IMR-90 (cell line): Measurements from ENCODE around the gene DPCD. TPM values are rescaled to one million over a fixed set of nuclear protein-coding genes. Genes with fewer than 3 reads are reported as not detected.

Source experiments
- ATAC-seq: fragments of 200-7000 bp; cut with Tn5 transposase; 2 replicates; pipeline ENCODE4 v1.9.1; 2020; ENCODE audit warnings: low read depth, mild to moderate bottlenecking, moderate library complexity
- BruUV-seq: library from RNA; stranded (reverse); fragments of 400-500 nt; replicated peaks from 2 replicates; lab custom pipeline; 2021; lab: Mats Ljungman, UMichigan
- CTCF ChIA-PET: fragments of 300-600 bp; formaldehyde crosslinking; extraction: SDS; loops from one replicate; lab custom pipeline; 2021; ENCODE audit warnings: antibody characterized with exemption; lab: Yijun Ruan, JAX
- POLR2A ChIA-PET: fragments of 300-600 bp; sonication (Branson Sonifier 250); formaldehyde crosslinking; loops from one replicate; lab custom pipeline; 2022; ENCODE audit warnings: antibody characterized with exemption; ENCODE audit not compliant: unreplicated experiment; lab: Charles Lee
- DNase-seq: peaks from one replicate; pipeline ENCODE4 v3.0.0; 2013
- H2AFZ ChIP-seq: replicated peaks from 2 replicates; pipeline ENCODE3; 2013; ENCODE audit warnings: low read length, mild to moderate bottlenecking; ENCODE audit not compliant: poor library complexity
- H2AK5ac ChIP-seq: 2 replicates; pipeline ENCODE4 v1.6.1; 2013; ENCODE audit warnings: low read depth, low read length, inconsistent platforms
- H2AK9ac ChIP-seq: replicated peaks from 2 replicates; pipeline ENCODE3; 2013; ENCODE audit warnings: mild to moderate bottlenecking, low read depth, low read length, moderate library complexity; ENCODE audit not compliant: poor library complexity
- H2BK120ac ChIP-seq: 2 replicates; pipeline ENCODE4 v1.6.1; 2013; ENCODE audit warnings: low read depth, low read length, inconsistent platforms
- H2BK15ac ChIP-seq: 3 replicates; pipeline ENCODE4 v1.6.1; 2013; ENCODE audit warnings: low read depth, low read length, inconsistent platforms
- H2BK20ac ChIP-seq: 2 replicates; pipeline ENCODE4 v1.6.1; 2013; ENCODE audit warnings: low read depth, mild to moderate bottlenecking, inconsistent platforms, low read length, moderate library complexity
- H2BK5ac ChIP-seq: 2 replicates; pipeline ENCODE4 v1.6.1; 2013; ENCODE audit warnings: mild to moderate bottlenecking, low read depth, low read length, inconsistent platforms; ENCODE audit not compliant: poor library complexity, severe bottlenecking
- H3K14ac ChIP-seq: replicated peaks from 2 replicates; pipeline ENCODE4 v1.6.1; 2013; ENCODE audit warnings: low read depth, low read length, inconsistent platforms
- H3K18ac ChIP-seq: 2 replicates; pipeline ENCODE4 v1.6.1; 2013; ENCODE audit warnings: low read depth, low read length, control low read depth
- H3K23ac ChIP-seq: 2 replicates; pipeline ENCODE4 v1.6.1; 2013; ENCODE audit warnings: low read depth, low read length, inconsistent platforms
- H3K27ac ChIP-seq: 2 replicates; pipeline ENCODE4 v1.5.1; 2013; ENCODE audit warnings: mild to moderate bottlenecking, control low read depth, low read length; ENCODE audit not compliant: insufficient read depth
- H3K27me3 ChIP-seq: 2 replicates; pipeline ENCODE4 v1.6.1; 2013; ENCODE audit warnings: low read length; ENCODE audit not compliant: control insufficient read depth, insufficient read depth
- H3K36me3 ChIP-seq: 2 replicates; pipeline ENCODE4 v1.6.1; 2013; ENCODE audit warnings: low read length, mixed read lengths; ENCODE audit not compliant: control insufficient read depth, insufficient read depth
- H3K4ac ChIP-seq: 2 replicates; pipeline ENCODE4 v1.6.1; 2013; ENCODE audit warnings: low read depth, low read length, inconsistent platforms
- H3K4me1 ChIP-seq: 2 replicates; pipeline ENCODE4 v1.6.1; 2013; ENCODE audit warnings: low read length, mixed read lengths; ENCODE audit not compliant: control insufficient read depth, insufficient read depth
- H3K4me2 ChIP-seq: 2 replicates; pipeline ENCODE4 v1.6.1; 2013; ENCODE audit warnings: low read depth, mild to moderate bottlenecking, control low read depth, low read length, moderate library complexity
- H3K4me3 ChIP-seq: 2 replicates; pipeline ENCODE4 v1.5.1; 2013; ENCODE audit warnings: low read depth, mild to moderate bottlenecking, control low read depth, low read length, moderate library complexity; ENCODE audit not compliant: insufficient read depth
- H3K56ac ChIP-seq: 2 replicates; pipeline ENCODE4 v1.6.1; 2013; ENCODE audit warnings: low read length, inconsistent platforms; ENCODE audit not compliant: insufficient read depth; ENCODE audit errors: extremely low read depth
- H3K79me1 ChIP-seq, 2 experiments: 2 replicates each; pipeline ENCODE4 v1.6.1; 2013; ENCODE audit warnings: low read length in 2 of 2, inconsistent platforms in 1 of 2, low read depth in 1 of 2
- H3K9ac ChIP-seq: 2 replicates; pipeline ENCODE4 v1.6.1; 2013; ENCODE audit warnings: low read depth, low read length, control low read depth
- H3K9me1 ChIP-seq: 2 replicates; pipeline ENCODE4 v1.6.1; 2013; ENCODE audit warnings: low read length, inconsistent platforms; ENCODE audit not compliant: insufficient read depth
- H3K9me3 ChIP-seq: 2 replicates; pipeline ENCODE4 v1.6.1; 2013; ENCODE audit warnings: low read length; ENCODE audit not compliant: control insufficient read depth, insufficient read depth
- H4K20me1 ChIP-seq: 2 replicates; pipeline ENCODE4 v1.6.1; 2013; ENCODE audit warnings: low read length, inconsistent platforms; ENCODE audit not compliant: insufficient read depth
- H4K5ac ChIP-seq: 2 replicates; pipeline ENCODE4 v1.6.1; 2013; ENCODE audit warnings: mild to moderate bottlenecking, low read depth, low read length, control low read depth
- H4K8ac ChIP-seq, 2 experiments: 2 replicates each; pipeline ENCODE4 v1.6.1; 2013; ENCODE audit warnings: low read depth in 2 of 2, low read length in 2 of 2, control low read depth in 1 of 2, inconsistent platforms in 1 of 2
- H4K91ac ChIP-seq: 2 replicates; pipeline ENCODE4 v1.6.1; 2013; ENCODE audit warnings: low read depth, low read length, inconsistent platforms; ENCODE audit not compliant: insufficient read depth
- MAFK ChIP-seq: IDR thresholded peaks from 2 replicates; pipeline ENCODE4 v1.6.1; 2012; ENCODE audit warnings: low read depth, low read length, improper control_type of control experiment
- MAZ ChIP-seq: IDR thresholded peaks from 2 replicates; pipeline ENCODE4 v1.6.1; 2012; ENCODE audit warnings: low read depth, mild to moderate bottlenecking, low read length, improper control_type of control experiment, moderate library complexity, borderline replicate concordance
- POLR2A ChIP-seq: IDR thresholded peaks from 2 replicates; pipeline ENCODE4 v1.6.1; 2012; ENCODE audit warnings: mild to moderate bottlenecking, low read depth, low read length
- RAD21 ChIP-seq: IDR thresholded peaks from 2 replicates; pipeline ENCODE4 v1.6.1; 2012; ENCODE audit warnings: low read length, improper control_type of control experiment
- RCOR1 ChIP-seq: IDR thresholded peaks from 2 replicates; pipeline ENCODE4 v1.6.1; 2012; ENCODE audit warnings: mild to moderate bottlenecking, low read length, improper control_type of control experiment; ENCODE audit not compliant: insufficient replicate concordance
- SMC3 ChIP-seq: fragments of 150-350 bp; IDR thresholded peaks from 2 replicates; pipeline ENCODE4 v1.6.1; 2016; ENCODE audit warnings: low read depth, mild to moderate bottlenecking, antibody characterized with exemption, low read length, moderate library complexity
- WGBS, 2 experiments: methylation state at CpG; one replicate each; pipeline versions ENCODE4 v1.1.5 to v1.1.7; 2013; ENCODE audit warnings: missing lambda C conversion rate in 2 of 2; ENCODE audit not compliant: insufficient read length in 1 of 2; ENCODE audit errors: extremely low coverage in 2 of 2; 5-methylcytosine and 5-hydroxymethylcytosine counted together
- dilution Hi-C: fragments of 300-500 bp; cut with HindIII; formaldehyde crosslinking; loops from one replicate; pipeline ENCODE4 v1.14.3; 2018; ENCODE audit warnings: low sequenced_read_pairs; ENCODE audit not compliant: unreplicated experiment
- in situ Hi-C: fragments of 300-500 bp; cut with MboI; formaldehyde crosslinking; loops from 3 replicates; pipeline ENCODE4 v1.14.3; 2019; ENCODE audit warnings: low sequenced_read_pairs, inconsistent platforms, mixed read lengths
- intact Hi-C: fragments of 100-400 bp; cut with micrococcal nuclease; formaldehyde crosslinking; loops from 2 replicates; pipeline ENCODE4 v1.10.0; 2022
- polyA plus RNA-seq, 3 experiments: library from polyadenylated mRNA; depleted of rRNA; stranded (reverse); fragments of >200 nt; gene quantifications; 2 replicates each; pipeline ENCODE4 v1.2.3, GENCODE V29; 2012; ENCODE audit warnings: low replicate concordance in 1 of 3
- total RNA-seq: library from RNA; depleted of rRNA; stranded (reverse); fragments of >200 nt; gene quantifications from 2 replicates; pipeline ENCODE4 v1.2.3, GENCODE V29; 2012
- TF ChIP-seq, protein P1 (sequence below): conservative IDR thresholded peaks from 2 replicates; pipeline ENCODE4 v1.5.1; 2012; ENCODE audit warnings: mild to moderate bottlenecking, low read depth, low read length, improper control_type of control experiment

The DPCD gene
- total and polyA plus RNA-seq, 2 of the 4 experiments (the other 2 are of a cell fraction): 59.1 to 73.7 TPM

DNA sequence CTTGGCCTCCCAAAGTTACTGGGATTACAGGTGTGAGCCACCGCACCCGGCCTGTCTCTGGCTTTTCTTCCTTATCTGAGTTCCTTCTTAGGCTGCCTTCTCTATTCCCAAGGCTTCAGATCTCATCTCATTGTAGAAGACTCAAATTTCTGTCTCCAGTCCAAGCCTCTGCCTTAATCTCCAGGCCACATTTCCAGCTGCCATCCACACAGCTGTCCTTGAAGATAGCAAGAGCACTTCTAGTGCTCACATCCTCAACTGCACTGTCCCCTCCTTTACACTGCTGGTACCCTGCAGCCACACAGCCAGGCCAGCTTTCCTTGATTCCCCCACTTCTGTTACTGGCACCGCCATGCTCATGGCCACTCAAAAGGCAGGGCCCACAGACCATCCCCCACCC, 35.7 kb upstream of the DPCD start:
- Histone ChIP-seq H3K27me3 (no peaks in the 10 kb centered on the region), H3K23ac (no peak overlapping the region), H3K4ac (no peak overlapping the region), H3K4me2 (no peak overlapping the region), H2AK9ac (peak overlapping the region; percentile 25), H2BK5ac (no peak overlapping the region), H2BK120ac (no peak overlapping the region), H4K20me1 (no peaks in the 10 kb centered on the region), H3K9me3 (no peaks in the 10 kb centered on the region), H3K14ac (no peak overlapping the region), H2BK20ac (no peak overlapping the region), H3K27ac (no peak overlapping the region), H3K9me1 (peaks cover 2% of the 10 kb centered on the region; the same call in 1 of the 2 replicates), H3K36me3 (peaks cover 24% of the 10 kb centered on the region), H4K91ac (no peak overlapping the region), H2AK5ac (no peak overlapping the region), H3K4me1 (no peaks in the 10 kb centered on the region), H4K8ac (no peak overlapping the region), H2BK15ac (no peak overlapping the region), H3K9ac (no peak overlapping the region), H3K79me1 (no peaks in the 10 kb centered on the region), H3K18ac (no peak overlapping the region), H4K5ac (no peak overlapping the region), H3K56ac (no peak overlapping the region), H2AFZ (no peak overlapping the region), H3K4me3 (no peak overlapping the region)
- dilution Hi-C loops: no loop called here
- intact Hi-C loops: no loop called here
- CTCF ChIA-PET: interaction anchor here (0.9 kb wide), 1 partner anchor 338 kb away, joined by 3 read pairs; no protein-coding TSS in a partner anchor
- in situ Hi-C loops: no loop called here
- BruUV-seq: no TSS peak
- POLR2A ChIA-PET: no interaction called here
- WGBS, 2 experiments: 93% methylated on average over 3 of the region's 3 CpGs; no CpG with 5 or more reads in 1 of the 2 experiments
- TF ChIP-seq POLR2A (no peak), SMC3 (no peak), MAZ (no peak), RAD21 (no peak), RCOR1 (no peak), MAFK (no peak)
- TF ChIP-seq, protein P1, sequence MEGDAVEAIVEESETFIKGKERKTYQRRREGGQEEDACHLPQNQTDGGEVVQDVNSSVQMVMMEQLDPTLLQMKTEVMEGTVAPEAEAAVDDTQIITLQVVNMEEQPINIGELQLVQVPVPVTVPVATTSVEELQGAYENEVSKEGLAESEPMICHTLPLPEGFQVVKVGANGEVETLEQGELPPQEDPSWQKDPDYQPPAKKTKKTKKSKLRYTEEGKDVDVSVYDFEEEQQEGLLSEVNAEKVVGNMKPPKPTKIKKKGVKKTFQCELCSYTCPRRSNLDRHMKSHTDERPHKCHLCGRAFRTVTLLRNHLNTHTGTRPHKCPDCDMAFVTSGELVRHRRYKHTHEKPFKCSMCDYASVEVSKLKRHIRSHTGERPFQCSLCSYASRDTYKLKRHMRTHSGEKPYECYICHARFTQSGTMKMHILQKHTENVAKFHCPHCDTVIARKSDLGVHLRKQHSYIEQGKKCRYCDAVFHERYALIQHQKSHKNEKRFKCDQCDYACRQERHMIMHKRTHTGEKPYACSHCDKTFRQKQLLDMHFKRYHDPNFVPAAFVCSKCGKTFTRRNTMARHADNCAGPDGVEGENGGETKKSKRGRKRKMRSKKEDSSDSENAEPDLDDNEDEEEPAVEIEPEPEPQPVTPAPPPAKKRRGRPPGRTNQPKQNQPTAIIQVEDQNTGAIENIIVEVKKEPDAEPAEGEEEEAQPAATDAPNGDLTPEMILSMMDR: no peak
- DNase-seq (no peak), ATAC-seq (no peak)
